GM19467 (cell line): ENCODE data around the gene OXSM.

Experiments used
- ATAC-seq: cut with Tn5 transposase; IDR thresholded peaks from one replicate; pipeline ENCODE4 v1.9.1; 2021; ENCODE audit warnings: mild to moderate bottlenecking, moderate library complexity; ENCODE audit not compliant: unreplicated experiment

Gene OXSM

DNA sequence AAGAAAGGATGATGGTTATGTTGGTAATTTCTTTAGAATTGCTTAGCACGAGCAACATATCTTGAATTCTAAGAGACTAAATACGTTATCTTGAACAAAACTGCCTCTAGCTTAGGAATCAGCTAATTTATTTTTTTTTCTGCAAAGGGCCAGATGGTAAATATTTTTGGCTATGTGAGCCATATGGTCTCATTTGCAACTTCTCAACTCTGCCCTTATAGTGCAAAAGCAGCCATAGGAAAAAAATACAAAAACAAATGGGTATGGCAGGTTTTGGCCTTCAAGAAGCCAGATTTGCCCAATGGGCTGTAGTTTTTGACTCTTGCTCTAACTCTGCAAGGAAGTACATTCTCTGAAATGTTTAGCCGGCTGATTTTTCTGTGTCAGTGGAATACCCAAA lies 11.9 kb downstream of the OXSM start:
- ATAC-seq: no peak

DNA sequence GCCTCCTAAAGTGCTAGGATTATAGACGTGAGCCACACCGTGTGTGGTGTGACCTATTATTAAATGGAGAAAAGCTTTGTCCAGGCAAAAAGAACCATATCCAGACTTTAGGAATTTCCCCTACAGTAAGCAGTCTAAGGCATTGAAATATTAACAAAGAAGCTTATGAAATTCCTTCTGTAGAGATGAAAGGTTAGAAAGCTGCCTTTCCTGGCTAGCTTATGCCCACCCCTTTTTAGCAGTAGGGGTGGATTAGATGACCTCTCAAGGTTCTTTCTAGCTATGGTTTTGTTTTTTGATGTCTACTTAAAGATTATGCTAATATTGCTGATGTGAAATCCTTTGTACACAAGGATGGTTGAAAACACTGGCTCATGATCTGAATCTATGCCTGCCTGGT lies 13.9 kb downstream of the OXSM start:
- ATAC-seq: no peak

GRCh38 chr3:25804676-25805075 lies 14.8 kb downstream of the OXSM start:
- no peak for ATAC-seq

DNA sequence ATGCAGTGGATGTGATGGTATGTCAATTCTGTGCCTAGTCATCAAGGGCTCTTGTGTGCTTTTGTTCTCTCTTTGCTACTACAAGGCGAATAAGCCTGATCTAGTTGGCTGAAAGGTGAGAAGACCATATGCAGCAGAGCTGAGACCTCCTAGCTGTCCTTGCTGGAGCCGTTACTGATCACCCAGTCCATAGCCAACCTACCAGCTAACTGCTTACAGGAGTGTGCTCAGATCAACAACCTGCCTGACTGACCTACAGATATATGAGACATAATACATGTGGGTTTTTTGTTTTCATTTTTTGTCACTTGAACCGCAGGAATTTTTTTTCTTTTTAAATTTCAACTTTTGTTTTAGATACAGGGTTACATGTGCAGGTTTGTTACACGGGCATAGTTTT lies 22.8 kb downstream of the OXSM start:
- no peak for ATAC-seq

- ATAC-seq: no peak
These were observed 27.2 kb downstream of the OXSM start for GRCh38 chr3:25817107-25817506.

GRCh38 chr3:25817638-25818037 lies 27.7 kb downstream of the OXSM start:
- no peak for ATAC-seq

- no peak for ATAC-seq
These were observed 28.4 kb downstream of the OXSM start for GRCh38 chr3:25818335-25818734.

GRCh38 chr3:25820366-25820765 lies 30.5 kb downstream of the OXSM start:
- no peak for ATAC-seq

- ATAC-seq: no peak
These were observed 31.1 kb downstream of the OXSM start for GRCh38 chr3:25820816-25821486.

- ATAC-seq: no peak
These were observed 32.1 kb downstream of the OXSM start for GRCh38 chr3:25821746-25822573.

GRCh38 chr3:25823314-25823713 lies 33.4 kb downstream of the OXSM start:
- ATAC-seq: no peak

GRCh38 chr3:25826510-25826909 lies 36.6 kb downstream of the OXSM start:
- no peak for ATAC-seq

DNA sequence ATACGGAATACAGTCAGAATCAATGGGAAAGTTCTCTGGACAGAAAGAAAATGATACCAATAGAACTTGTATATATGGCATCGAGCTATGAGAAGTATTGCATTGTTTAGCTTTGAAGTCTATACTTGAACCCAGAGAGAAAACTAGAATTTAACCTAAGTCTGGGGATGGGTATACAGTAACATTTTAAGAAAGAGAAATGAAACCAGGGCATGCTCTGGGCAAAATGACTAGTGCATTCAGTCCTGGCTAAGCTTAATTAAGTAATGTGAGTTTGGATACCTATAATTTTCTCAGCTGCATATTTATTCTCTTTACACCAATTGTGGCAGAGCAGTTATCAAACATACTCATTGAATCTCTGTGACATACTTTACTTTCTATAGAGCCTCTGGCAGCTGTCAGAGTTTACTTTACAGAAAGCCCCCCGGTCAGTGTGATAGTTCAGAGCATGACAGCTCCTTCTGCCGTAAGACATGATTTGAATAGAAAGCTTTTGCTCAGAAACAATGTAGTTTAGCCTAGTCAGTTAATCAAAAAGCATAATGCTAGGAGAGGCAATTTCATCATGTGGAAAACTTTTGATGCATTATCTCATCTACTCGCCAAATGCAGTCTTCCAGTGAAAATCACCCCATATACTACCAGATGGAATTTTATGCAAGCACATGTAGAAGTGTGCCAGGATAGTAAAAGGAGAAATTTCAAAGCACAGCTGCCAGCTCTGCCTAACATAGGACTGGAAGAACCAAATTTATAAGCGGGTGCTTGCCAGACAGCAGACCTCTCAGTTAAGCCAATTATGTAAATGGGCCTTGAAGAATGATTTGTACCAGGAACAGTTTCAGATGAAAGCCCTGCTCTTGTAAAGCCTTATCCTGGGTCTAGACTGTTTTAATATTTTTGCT lies 40.7 kb downstream of the OXSM start:
- ATAC-seq: no peak

DNA sequence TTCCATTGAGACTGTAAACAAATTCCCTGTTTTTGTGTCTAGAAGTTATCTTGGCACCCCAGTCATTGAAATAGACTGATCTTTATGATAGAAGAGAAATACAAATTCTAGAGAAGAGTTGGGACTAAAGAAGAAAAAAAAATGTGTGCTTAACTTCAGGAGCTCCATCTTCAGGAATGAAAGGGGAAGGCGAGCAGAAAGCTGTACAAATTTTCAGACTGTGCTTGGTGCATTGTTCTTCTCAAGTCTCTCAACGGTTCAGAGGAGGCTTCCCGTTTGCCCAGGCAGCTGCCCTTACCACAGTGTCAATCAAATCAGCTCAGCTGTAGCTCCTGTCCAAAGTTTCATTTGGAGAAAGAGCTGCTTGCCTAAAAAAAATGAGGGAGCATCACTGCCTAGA lies 41.7 kb downstream of the OXSM start:
- ATAC-seq: no peak

DNA sequence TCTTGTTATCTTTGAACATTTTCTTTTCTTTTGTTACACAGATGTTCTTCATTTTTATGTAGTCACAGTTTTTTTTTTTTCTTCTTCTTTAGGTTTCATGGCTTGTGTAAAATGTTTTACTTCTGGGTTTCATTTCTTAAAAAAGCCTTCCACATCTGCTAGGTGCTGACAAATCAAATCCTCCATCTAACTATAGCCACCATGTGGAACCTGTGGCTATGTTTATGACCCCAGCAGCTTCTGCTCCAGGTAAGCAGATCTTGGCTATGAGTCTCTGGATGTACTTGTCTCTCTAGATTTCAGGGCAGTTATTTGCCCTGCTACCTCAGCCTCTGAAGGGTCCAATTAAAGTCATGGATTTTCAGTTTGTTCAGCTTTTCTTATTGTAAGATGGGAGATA lies 44.5 kb downstream of the OXSM start:
- ATAC-seq: peak; percentile 76

- no peak for ATAC-seq
These were observed 46.7 kb downstream of the OXSM start for GRCh38 chr3:25836579-25836978.

DNA sequence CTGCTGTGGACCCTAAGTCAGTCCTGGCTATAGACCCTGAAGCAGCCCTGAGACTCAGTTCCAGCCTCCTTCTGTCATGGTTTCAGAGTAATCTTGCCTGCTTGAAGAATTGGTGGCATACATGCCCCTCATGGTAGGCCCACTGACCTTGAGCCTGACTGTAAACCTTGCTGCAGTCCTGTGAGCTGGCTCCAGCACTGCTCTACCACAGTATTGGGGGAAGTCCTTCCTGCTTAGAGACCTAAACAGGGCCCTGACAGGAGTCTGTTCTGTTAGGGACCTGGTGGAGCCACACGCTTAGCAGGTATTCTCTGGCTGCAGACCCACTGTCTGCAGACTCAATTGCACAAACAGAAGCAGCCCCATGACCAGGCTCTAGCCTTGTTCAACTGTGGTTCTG lies 47.1 kb downstream of the OXSM start:
- ATAC-seq: no peak

DNA sequence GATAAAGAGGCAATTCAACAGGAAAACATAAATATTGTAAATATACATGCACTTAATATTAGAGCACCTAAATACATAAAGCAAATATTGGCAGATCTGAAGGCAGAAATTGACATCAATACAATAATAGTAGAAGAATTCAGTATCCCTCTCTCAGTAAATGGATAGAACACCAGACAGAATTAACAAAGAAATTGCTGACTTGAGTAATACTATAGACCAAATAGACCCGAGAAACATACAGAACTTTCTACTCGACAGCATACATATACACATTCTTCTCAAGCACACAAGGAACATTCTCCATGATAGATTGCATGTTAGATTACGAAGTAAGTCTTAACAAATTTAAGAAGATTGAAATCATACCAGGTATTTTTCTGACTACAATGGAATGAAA lies 50.2 kb downstream of the OXSM start:
- ATAC-seq: no peak

- ATAC-seq: no peak
These were observed 53.4 kb downstream of the OXSM start for GRCh38 chr3:25843332-25843731.
